Muscle of back (tissue), 11 donors: Measurements from ENCODE around the gene ARHGAP26. TPM values are rescaled to one million over a fixed set of nuclear protein-coding genes. Genes with fewer than 3 reads are reported as not detected.
"Not testable (repeated sequence)": the region's sequence is repeated elsewhere in the genome, so short reads cannot be mapped to it uniquely, and the experiment has no call there.

Experiments used
- DNase-seq, 3 donors: peaks; one replicate each; pipeline versions ENCODE4 v3.0.0 to v3.0.0-alpha.2; 2013
- polyA plus RNA-seq, 10 donors: library from polyadenylated mRNA; unstranded; fragments of 120-200 nt; gene quantifications; one replicate each; pipeline ENCODE4 v1.2.1, GENCODE V29; 2013; ENCODE audit not compliant: insufficient read length in 10 of 10

ARHGAP26 gene
- polyA plus RNA-seq, 10 donors: 10.7 to 23.3 (median 16.0) TPM

- DNase-seq: no peak
Measured at GRCh38 chr5:143080982-143081381, 310.8 kb downstream of the ARHGAP26 start.

GRCh38 chr5:143083006-143083405 lies 312.8 kb downstream of the ARHGAP26 start:
- DNase-seq: no peak

GRCh38 chr5:143084407-143084806 lies 314.2 kb downstream of the ARHGAP26 start:
- peak in 1 of 3 donors; percentile 48 for DNase-seq

GRCh38 chr5:143085319-143085917 lies 315.2 kb downstream of the ARHGAP26 start:
- peak in 1 of 3 donors; percentile 68 for DNase-seq

GRCh38 chr5:143086546-143086907 lies 316.4 kb downstream of the ARHGAP26 start:
- no peak for DNase-seq

GRCh38 chr5:143086908-143087637 lies 316.9 kb downstream of the ARHGAP26 start:
- DNase-seq: no peak

GRCh38 chr5:143088702-143089101 lies 318.5 kb downstream of the ARHGAP26 start:
- not testable (repeated sequence) for DNase-seq

GRCh38 chr5:143090044-143090443 lies 319.9 kb downstream of the ARHGAP26 start:
- DNase-seq: not testable (repeated sequence)

- DNase-seq: not testable (repeated sequence)
Measured at GRCh38 chr5:143092711-143093451, 322.7 kb downstream of the ARHGAP26 start.

- DNase-seq: no peak
Measured at GRCh38 chr5:143093452-143094086, 323.4 kb downstream of the ARHGAP26 start.

- peak in 1 of 3 donors; percentile 49 for DNase-seq
Measured at GRCh38 chr5:143094087-143094521, 323.9 kb downstream of the ARHGAP26 start.

GRCh38 chr5:143094608-143095007 lies 324.4 kb downstream of the ARHGAP26 start:
- not testable (repeated sequence) for DNase-seq

- no peak for DNase-seq
Measured at GRCh38 chr5:143101121-143101520, 330.9 kb downstream of the ARHGAP26 start.

GRCh38 chr5:143101725-143102386 lies 331.7 kb downstream of the ARHGAP26 start:
- peak in 1 of 3 donors; percentile 26 for DNase-seq

- peak in 2 of 3 donors; percentile 31 to 52 for DNase-seq
Measured at GRCh38 chr5:143102411-143102810, 332.2 kb downstream of the ARHGAP26 start.

- DNase-seq: no peak
Measured at GRCh38 chr5:143105216-143105905, 335.2 kb downstream of the ARHGAP26 start.

- DNase-seq: peak in 2 of 3 donors; percentile 54 to 62
Measured at GRCh38 chr5:143106174-143106573, 336.0 kb downstream of the ARHGAP26 start.

- DNase-seq: no peak
Measured at GRCh38 chr5:143108498-143109128, 338.4 kb downstream of the ARHGAP26 start.

GRCh38 chr5:143110591-143110990 lies 340.4 kb downstream of the ARHGAP26 start:
- DNase-seq: no peak

- DNase-seq: no peak
Measured at GRCh38 chr5:143111799-143112198, 341.6 kb downstream of the ARHGAP26 start.
